Suprapubic skin (tissue), 3 donors: Measurements from ENCODE around the gene CAV2.

Experiments used
- EP300 ChIP-seq: sonication (generic); formaldehyde crosslinking; IDR thresholded peaks from one replicate; pipeline ENCODE4 v1.6.1; 2017; ENCODE audit warnings: antibody characterized with exemption
- POLR2A ChIP-seq, 2 donors: fragments of 450-650 bp; IDR thresholded peaks; one replicate each; pipeline ENCODE4 v1.6.1; 2017; ENCODE audit warnings: antibody characterized with exemption in 2 of 2, mild to moderate bottlenecking in 2 of 2, moderate library complexity in 2 of 2
- TF ChIP-seq, protein P1 (sequence below), 2 donors: fragments of 200-600 bp in 1 of 2; fragments of 450-650 bp in 1 of 2; sonication (generic) in 1 of 2; IDR thresholded peaks; one replicate each; pipeline ENCODE4 v1.5.1; 2016 to 2019; ENCODE audit warnings: antibody characterized with exemption in 2 of 2, mild to moderate bottlenecking in 1 of 2, moderate library complexity in 1 of 2

DNA sequence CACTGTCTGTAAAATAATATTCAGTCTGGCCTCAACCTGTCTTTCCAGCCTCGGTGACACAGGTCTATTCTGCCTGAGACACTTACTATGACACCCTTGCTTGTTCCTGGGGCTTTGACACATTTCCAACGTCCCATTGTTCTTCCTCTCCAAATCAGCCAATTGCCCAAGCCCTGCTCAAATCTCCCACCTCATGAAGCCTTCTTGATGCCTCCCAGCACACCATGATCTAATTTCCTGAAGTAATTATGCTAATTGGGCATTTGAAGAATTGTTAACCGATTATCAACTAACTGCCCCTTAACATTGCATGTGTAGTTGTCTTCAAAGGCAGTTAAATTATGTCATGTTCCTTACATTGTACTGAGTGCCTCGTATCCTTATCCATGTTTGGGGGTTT lies 58.4 kb downstream of the CAV2 start:
- TF ChIP-seq POLR2A (IDR thresholded peaks at IDR 0.05): no peak
- TF ChIP-seq, protein P1, sequence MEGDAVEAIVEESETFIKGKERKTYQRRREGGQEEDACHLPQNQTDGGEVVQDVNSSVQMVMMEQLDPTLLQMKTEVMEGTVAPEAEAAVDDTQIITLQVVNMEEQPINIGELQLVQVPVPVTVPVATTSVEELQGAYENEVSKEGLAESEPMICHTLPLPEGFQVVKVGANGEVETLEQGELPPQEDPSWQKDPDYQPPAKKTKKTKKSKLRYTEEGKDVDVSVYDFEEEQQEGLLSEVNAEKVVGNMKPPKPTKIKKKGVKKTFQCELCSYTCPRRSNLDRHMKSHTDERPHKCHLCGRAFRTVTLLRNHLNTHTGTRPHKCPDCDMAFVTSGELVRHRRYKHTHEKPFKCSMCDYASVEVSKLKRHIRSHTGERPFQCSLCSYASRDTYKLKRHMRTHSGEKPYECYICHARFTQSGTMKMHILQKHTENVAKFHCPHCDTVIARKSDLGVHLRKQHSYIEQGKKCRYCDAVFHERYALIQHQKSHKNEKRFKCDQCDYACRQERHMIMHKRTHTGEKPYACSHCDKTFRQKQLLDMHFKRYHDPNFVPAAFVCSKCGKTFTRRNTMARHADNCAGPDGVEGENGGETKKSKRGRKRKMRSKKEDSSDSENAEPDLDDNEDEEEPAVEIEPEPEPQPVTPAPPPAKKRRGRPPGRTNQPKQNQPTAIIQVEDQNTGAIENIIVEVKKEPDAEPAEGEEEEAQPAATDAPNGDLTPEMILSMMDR (IDR thresholded peaks at IDR 0.05): no peak
- TF ChIP-seq EP300: no peak
